KG1 (cell line): ENCODE data around the gene DNM1.
"Not testable (repeated sequence)": the region's sequence is repeated elsewhere in the genome, so short reads cannot be mapped to it uniquely, and the experiment has no call there.

Experiments
- DNase-seq: peaks from one replicate; lab custom pipeline; 2025; lab: John Stamatoyannopoulos, UW

Gene DNM1

GRCh38 chr9:128178806-128179431, 24.3 kb upstream of the DNM1 start:
- DNase-seq: no peak

GRCh38 chr9:128180001-128180400, 23.2 kb upstream of the DNM1 start:
- no peak for DNase-seq

- no peak for DNase-seq
Measured at GRCh38 chr9:128180447-128180846, 22.7 kb upstream of the DNM1 start.

GRCh38 chr9:128181480-128181879, 21.7 kb upstream of the DNM1 start:
- DNase-seq: not testable (repeated sequence)

- no peak for DNase-seq
Measured at GRCh38 chr9:128182893-128183588, 20.1 kb upstream of the DNM1 start.

GRCh38 chr9:128185979-128186965, 16.9 kb upstream of the DNM1 start:
- DNase-seq: no peak

- no peak for DNase-seq
Measured at GRCh38 chr9:128187361-128187760, 15.8 kb upstream of the DNM1 start.

GRCh38 chr9:128188209-128188608, 15.0 kb upstream of the DNM1 start:
- no peak for DNase-seq

- no peak for DNase-seq
Measured at GRCh38 chr9:128190013-128190412, 13.2 kb upstream of the DNM1 start.

- DNase-seq: peak; percentile 7
Measured at GRCh38 chr9:128190516-128191405, 12.4 kb upstream of the DNM1 start.

- DNase-seq: peak; percentile 70
Measured at GRCh38 chr9:128191406-128192046, 11.7 kb upstream of the DNM1 start, which contains the start of gene CIZ1. Gene CIZ1 (minus strand): TSS chr9:128191572. CDS start chr9:128190857, 715 bp downstream.

GRCh38 chr9:128192601-128193371, 10.4 kb upstream of the DNM1 start:
- no peak for DNase-seq

- DNase-seq: no peak
Measured at GRCh38 chr9:128193469-128194096, 9.6 kb upstream of the DNM1 start.

- DNase-seq: no peak
Measured at GRCh38 chr9:128201441-128202369, 1.5 kb upstream of the DNM1 start.

- no peak for DNase-seq
Measured at GRCh38 chr9:128202648-128203023, 543 bp upstream of the DNM1 start.

- DNase-seq: no peak
Measured at GRCh38 chr9:128203707-128204551, 750 bp downstream of the DNM1 start.

GRCh38 chr9:128204858-128205257, 1.7 kb downstream of the DNM1 start:
- DNase-seq: no peak
